ENCODE results near the gene COG7.

GRCh38 chr16:23397464-23397863 is 55.5 kb downstream of the COG7 start:
- TF ChIP-seq CTCF (conservative IDR thresholded peaks at IDR 0.05; ENCODE audit: low read depth, low read length) (no peak), EZH2 (IDR thresholded peaks at IDR 0.05; ENCODE audit: low read length, unreplicated experiment) (no peak)
